WTC11 (cell line): ENCODE measurements around the gene EHBP1L1. TPM values are rescaled to one million over a fixed set of nuclear protein-coding genes. Genes with fewer than 3 reads are reported as not detected.

Experiments
- ATAC-seq: fragments of 200-7000 bp; cut with Tn5 transposase; 2 replicates; pipeline ENCODE4 v1.10.0; 2021; ENCODE audit warnings: mild to moderate bottlenecking, moderate library complexity
- CTCF ChIA-PET: fragments of 300-600 bp; sonication (Branson Sonifier 250); formaldehyde crosslinking; loops from one replicate; lab custom pipeline; 2021; ENCODE audit warnings: antibody characterized with exemption; lab: Charles Lee
- POLR2A ChIA-PET: fragments of 350-600 bp; sonication (Branson Sonifier 250); formaldehyde crosslinking; loops from one replicate; lab custom pipeline; 2021; ENCODE audit warnings: antibody characterized with exemption; lab: Charles Lee
- DNase-seq: peaks from one replicate; pipeline ENCODE4 v3.0.0; 2021; ENCODE audit warnings: low spot score
- H3K27ac Mint-ChIP-seq: 2 replicates; pipeline ENCODE4 v1.8.0; 2021; ENCODE audit warnings: mixed read lengths
- H3K27me3 Mint-ChIP-seq: 2 replicates; pipeline ENCODE4 v1.8.0; 2021; ENCODE audit warnings: low read depth, mild to moderate bottlenecking, moderate library complexity, mixed read lengths
- H3K36me3 Mint-ChIP-seq: 2 replicates; pipeline ENCODE4 v1.8.0; 2021; ENCODE audit warnings: mixed read lengths
- H3K4me1 Mint-ChIP-seq: 2 replicates; pipeline ENCODE4 v1.8.0; 2022; ENCODE audit warnings: mixed read lengths
- H3K4me3 Mint-ChIP-seq: 2 replicates; pipeline ENCODE4 v1.8.0; 2021; ENCODE audit warnings: mild to moderate bottlenecking, moderate library complexity, mixed read lengths
- H3K9me3 Mint-ChIP-seq: 2 replicates; pipeline ENCODE4 v1.8.0; 2021; ENCODE audit warnings: mixed read lengths
- CREB1 ChIP-seq: sonication (generic); formaldehyde crosslinking; IDR thresholded peaks from 2 replicates; pipeline ENCODE4 v1.8.0; 2023; ENCODE audit warnings: mild to moderate bottlenecking, missing genetic modification reagents
- ELF4 ChIP-seq: sonication (generic); formaldehyde crosslinking; IDR thresholded peaks from 2 replicates; pipeline ENCODE4 v1.8.1; 2022; ENCODE audit warnings: low read depth, mild to moderate bottlenecking, moderate library complexity, missing genetic modification reagents
- EMX1 ChIP-seq: fragments of 250-450 bp; sonication (Bioruptor Pico); IDR thresholded peaks from 2 replicates; pipeline ENCODE4 v1.8.0; 2021; ENCODE audit warnings: mild to moderate bottlenecking
- IRF2 ChIP-seq: sonication (generic); formaldehyde crosslinking; IDR thresholded peaks from 2 replicates; pipeline ENCODE4 v1.8.0; 2022; ENCODE audit warnings: low read depth, missing genetic modification reagents, borderline replicate concordance
- NR1H2 ChIP-seq: sonication (generic); formaldehyde crosslinking; IDR thresholded peaks from 2 replicates; pipeline ENCODE4 v1.9.0; 2021; ENCODE audit warnings: mild to moderate bottlenecking, moderate library complexity, missing genetic modification reagents
- NR2C2 ChIP-seq: sonication (generic); formaldehyde crosslinking; IDR thresholded peaks from 2 replicates; pipeline ENCODE4 v1.8.0; 2022; ENCODE audit warnings: mild to moderate bottlenecking, missing genetic modification reagents
- NR3C1 ChIP-seq: sonication (generic); formaldehyde crosslinking; conservative IDR thresholded peaks from 2 replicates; pipeline ENCODE4 v1.8.1; 2023; ENCODE audit warnings: low read depth, mild to moderate bottlenecking, missing genetic modification reagents
- PRRX2 ChIP-seq: fragments of 250-450 bp; sonication (Bioruptor Pico); IDR thresholded peaks from 2 replicates; pipeline ENCODE4 v1.8.0; 2021; ENCODE audit warnings: mild to moderate bottlenecking
- SMAD3 ChIP-seq: sonication (generic); formaldehyde crosslinking; IDR thresholded peaks from 2 replicates; pipeline ENCODE4 v1.8.0; 2022; ENCODE audit warnings: missing genetic modification reagents, mild to moderate bottlenecking, borderline replicate concordance
- TEAD1 ChIP-seq: sonication (generic); formaldehyde crosslinking; IDR thresholded peaks from 2 replicates; pipeline ENCODE4 v1.8.0; 2022; ENCODE audit warnings: mild to moderate bottlenecking, missing genetic modification reagents
- ZNF138 ChIP-seq: sonication (generic); formaldehyde crosslinking; conservative IDR thresholded peaks from 2 replicates; pipeline ENCODE4 v1.8.1; 2022; ENCODE audit warnings: mild to moderate bottlenecking, moderate library complexity, missing genetic modification reagents
- total RNA-seq: library from RNA; stranded (reverse); gene quantifications from 3 replicates; pipeline ENCODE4 v1.2.3, GENCODE V29; 2021
- TF ChIP-seq, protein P1 (sequence below): fragments of 200-600 bp; IDR thresholded peaks from 2 replicates; pipeline ENCODE4 v1.8.0; 2022; ENCODE audit warnings: antibody characterized with exemption
- TF ChIP-seq, protein P2 (sequence below): sonication (generic); formaldehyde crosslinking; IDR thresholded peaks from 2 replicates; pipeline ENCODE4 v1.8.1; 2022; ENCODE audit warnings: mild to moderate bottlenecking, moderate library complexity, missing genetic modification reagents
- TF ChIP-seq, protein P3 (sequence below): sonication (generic); formaldehyde crosslinking; IDR thresholded peaks from 2 replicates; pipeline ENCODE4 v1.8.0; 2022; ENCODE audit warnings: mild to moderate bottlenecking, missing genetic modification reagents
- TF ChIP-seq, protein P4 (sequence below): fragments of 250-450 bp; sonication (Bioruptor Pico); IDR thresholded peaks from 2 replicates; pipeline ENCODE4 v1.9.0; 2021; ENCODE audit warnings: mild to moderate bottlenecking
- TF ChIP-seq, protein P5 (sequence below): fragments of 250-450 bp; sonication (Bioruptor Pico); IDR thresholded peaks from 2 replicates; pipeline ENCODE4 v2.1.2; 2022; ENCODE audit warnings: mild to moderate bottlenecking, moderate library complexity

EHBP1L1 gene
- total RNA-seq, 1 experiment from 2014 or later = 11.8 TPM

DNA sequence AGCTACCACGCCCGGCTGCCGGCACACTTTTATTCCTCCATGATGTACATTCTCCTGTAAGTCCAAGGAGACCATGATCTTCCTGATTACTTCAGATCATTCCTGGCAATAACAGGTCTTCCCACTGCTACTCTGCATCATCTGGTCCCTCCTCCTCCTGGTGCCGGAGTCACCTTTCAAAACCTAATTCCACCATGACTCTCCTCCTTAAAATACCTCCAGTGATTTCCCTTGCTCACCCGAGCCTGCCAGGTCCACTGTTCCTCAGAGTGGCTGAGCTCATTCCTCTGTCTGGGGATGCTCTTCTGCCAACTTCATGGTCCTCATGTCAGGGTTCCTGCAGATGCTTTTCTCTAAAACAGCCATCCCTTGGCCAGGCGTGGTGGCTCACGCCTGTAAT lies 13.8 kb upstream of the EHBP1L1 start:
- Mint-ChIP-seq H3K36me3 (no peaks in the 10 kb centered on the region), H3K4me1 (peaks cover 29% of the 10 kb centered on the region), H3K27me3 (peaks cover 37% of the 10 kb centered on the region), H3K4me3 (no peak overlapping the region), H3K9me3 (no peaks in the 10 kb centered on the region), H3K27ac (no peak overlapping the region; the same call in 1 of the 2 replicates)
- DNase-seq = no peak
- ATAC-seq = no peak
- POLR2A ChIA-PET = interaction anchor here (1.5 kb wide), 1 partner anchor 21 kb away, joined by 5 read pairs; no protein-coding TSS in a partner anchor
- TF ChIP-seq, protein P1, sequence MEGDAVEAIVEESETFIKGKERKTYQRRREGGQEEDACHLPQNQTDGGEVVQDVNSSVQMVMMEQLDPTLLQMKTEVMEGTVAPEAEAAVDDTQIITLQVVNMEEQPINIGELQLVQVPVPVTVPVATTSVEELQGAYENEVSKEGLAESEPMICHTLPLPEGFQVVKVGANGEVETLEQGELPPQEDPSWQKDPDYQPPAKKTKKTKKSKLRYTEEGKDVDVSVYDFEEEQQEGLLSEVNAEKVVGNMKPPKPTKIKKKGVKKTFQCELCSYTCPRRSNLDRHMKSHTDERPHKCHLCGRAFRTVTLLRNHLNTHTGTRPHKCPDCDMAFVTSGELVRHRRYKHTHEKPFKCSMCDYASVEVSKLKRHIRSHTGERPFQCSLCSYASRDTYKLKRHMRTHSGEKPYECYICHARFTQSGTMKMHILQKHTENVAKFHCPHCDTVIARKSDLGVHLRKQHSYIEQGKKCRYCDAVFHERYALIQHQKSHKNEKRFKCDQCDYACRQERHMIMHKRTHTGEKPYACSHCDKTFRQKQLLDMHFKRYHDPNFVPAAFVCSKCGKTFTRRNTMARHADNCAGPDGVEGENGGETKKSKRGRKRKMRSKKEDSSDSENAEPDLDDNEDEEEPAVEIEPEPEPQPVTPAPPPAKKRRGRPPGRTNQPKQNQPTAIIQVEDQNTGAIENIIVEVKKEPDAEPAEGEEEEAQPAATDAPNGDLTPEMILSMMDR = no peak
- CTCF ChIA-PET = interaction anchor here (0.7 to 9.1 kb wide), 6 partner anchors 9 to 31 kb away, joined by 10 to 110 read pairs (median 66); partner anchors contain the start of genes FAM89B, KCNK7 and ZNRD2

DNA sequence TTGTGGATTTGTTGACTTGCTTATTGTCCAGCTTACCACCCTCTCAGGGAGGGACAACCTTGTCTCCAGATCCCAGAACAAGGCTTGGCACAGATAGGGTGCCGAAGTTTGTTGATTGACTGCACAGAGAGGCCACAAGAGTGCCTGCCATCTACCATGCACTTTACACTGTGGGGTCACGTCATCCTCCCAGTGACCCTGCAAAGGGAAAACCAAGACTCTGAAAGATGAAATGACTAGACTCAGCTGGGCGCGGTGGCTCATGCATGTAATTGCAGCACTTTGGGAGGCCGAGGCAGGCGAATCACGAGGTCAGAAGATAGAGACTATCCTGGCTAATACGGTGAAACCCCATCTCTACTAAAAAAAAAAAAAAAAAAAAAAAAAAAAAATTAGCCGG lies 13.1 kb upstream of the EHBP1L1 start:
- DNase-seq = no peak
- TF ChIP-seq ZNF138 (CRISPR knock-in tag) (no peak), ELF4 (CRISPR knock-in tag) (no peak), EMX1 (CRISPR knock-in tag) (no peak), TEAD1 (CRISPR knock-in tag) (no peak), NR3C1 (CRISPR knock-in tag) (no peak), NR1H2 (CRISPR knock-in tag) (no peak), CREB1 (CRISPR knock-in tag) (no peak), IRF2 (no peak), SMAD3 (no peak), PRRX2 (no peak), NR2C2 (CRISPR knock-in tag) (no peak)
- TF ChIP-seq, protein P2, sequence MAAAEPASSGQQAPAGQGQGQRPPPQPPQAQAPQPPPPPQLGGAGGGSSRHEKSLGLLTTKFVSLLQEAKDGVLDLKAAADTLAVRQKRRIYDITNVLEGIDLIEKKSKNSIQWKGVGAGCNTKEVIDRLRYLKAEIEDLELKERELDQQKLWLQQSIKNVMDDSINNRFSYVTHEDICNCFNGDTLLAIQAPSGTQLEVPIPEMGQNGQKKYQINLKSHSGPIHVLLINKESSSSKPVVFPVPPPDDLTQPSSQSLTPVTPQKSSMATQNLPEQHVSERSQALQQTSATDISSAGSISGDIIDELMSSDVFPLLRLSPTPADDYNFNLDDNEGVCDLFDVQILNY (CRISPR knock-in tag) = no peak
- TF ChIP-seq, protein P3, sequence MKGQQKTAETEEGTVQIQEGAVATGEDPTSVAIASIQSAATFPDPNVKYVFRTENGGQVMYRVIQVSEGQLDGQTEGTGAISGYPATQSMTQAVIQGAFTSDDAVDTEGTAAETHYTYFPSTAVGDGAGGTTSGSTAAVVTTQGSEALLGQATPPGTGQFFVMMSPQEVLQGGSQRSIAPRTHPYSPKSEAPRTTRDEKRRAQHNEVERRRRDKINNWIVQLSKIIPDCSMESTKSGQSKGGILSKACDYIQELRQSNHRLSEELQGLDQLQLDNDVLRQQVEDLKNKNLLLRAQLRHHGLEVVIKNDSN (CRISPR knock-in tag) = no peak
- TF ChIP-seq, protein P4, sequence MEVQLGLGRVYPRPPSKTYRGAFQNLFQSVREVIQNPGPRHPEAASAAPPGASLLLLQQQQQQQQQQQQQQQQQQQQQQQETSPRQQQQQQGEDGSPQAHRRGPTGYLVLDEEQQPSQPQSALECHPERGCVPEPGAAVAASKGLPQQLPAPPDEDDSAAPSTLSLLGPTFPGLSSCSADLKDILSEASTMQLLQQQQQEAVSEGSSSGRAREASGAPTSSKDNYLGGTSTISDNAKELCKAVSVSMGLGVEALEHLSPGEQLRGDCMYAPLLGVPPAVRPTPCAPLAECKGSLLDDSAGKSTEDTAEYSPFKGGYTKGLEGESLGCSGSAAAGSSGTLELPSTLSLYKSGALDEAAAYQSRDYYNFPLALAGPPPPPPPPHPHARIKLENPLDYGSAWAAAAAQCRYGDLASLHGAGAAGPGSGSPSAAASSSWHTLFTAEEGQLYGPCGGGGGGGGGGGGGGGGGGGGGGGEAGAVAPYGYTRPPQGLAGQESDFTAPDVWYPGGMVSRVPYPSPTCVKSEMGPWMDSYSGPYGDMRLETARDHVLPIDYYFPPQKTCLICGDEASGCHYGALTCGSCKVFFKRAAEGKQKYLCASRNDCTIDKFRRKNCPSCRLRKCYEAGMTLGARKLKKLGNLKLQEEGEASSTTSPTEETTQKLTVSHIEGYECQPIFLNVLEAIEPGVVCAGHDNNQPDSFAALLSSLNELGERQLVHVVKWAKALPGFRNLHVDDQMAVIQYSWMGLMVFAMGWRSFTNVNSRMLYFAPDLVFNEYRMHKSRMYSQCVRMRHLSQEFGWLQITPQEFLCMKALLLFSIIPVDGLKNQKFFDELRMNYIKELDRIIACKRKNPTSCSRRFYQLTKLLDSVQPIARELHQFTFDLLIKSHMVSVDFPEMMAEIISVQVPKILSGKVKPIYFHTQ (CRISPR knock-in tag) = no peak
- TF ChIP-seq, protein P5, sequence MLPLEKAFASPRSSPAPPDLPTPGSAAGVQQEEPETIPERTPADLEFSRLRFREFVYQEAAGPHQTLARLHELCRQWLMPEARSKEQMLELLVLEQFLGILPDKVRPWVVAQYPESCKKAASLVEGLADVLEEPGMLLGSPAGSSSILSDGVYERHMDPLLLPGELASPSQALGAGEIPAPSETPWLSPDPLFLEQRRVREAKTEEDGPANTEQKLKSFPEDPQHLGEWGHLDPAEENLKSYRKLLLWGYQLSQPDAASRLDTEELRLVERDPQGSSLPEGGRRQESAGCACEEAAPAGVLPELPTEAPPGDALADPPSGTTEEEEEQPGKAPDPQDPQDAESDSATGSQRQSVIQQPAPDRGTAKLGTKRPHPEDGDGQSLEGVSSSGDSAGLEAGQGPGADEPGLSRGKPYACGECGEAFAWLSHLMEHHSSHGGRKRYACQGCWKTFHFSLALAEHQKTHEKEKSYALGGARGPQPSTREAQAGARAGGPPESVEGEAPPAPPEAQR (CRISPR knock-in tag) = no peak
- TF ChIP-seq, all 79 proteins: peak for 0
- Mint-ChIP-seq H3K9me3 (no peaks in the 10 kb centered on the region), H3K27me3 (peaks cover 31% of the 10 kb centered on the region), H3K36me3 (no peaks in the 10 kb centered on the region), H3K27ac (no peak overlapping the region), H3K4me3 (no peak overlapping the region), H3K4me1 (peaks cover 24% of the 10 kb centered on the region)
- no peak for ATAC-seq
- ChIA-PET POLR2A (interaction anchor here (1.2 kb wide), 1 partner anchor 22 kb away, joined by 4 read pairs; no protein-coding TSS in a partner anchor), CTCF (interaction anchor here (0.6 to 9.1 kb wide), 7 partner anchors 9 to 42 kb away, joined by 3 to 110 read pairs (median 65); partner anchors contain the start of genes FAM89B, KCNK7 and ZNRD2)
